Femur (tissue), 1 donor: Measurements from ENCODE around the gene CPA1.
A peak's percentile ranks its signal among the peaks of the same experiment; 100 is the strongest.

Experiments used
- DNase-seq: peaks from one replicate; pipeline ENCODE4 v3.0.0-alpha.2; 2017

The CPA1 gene

DNA sequence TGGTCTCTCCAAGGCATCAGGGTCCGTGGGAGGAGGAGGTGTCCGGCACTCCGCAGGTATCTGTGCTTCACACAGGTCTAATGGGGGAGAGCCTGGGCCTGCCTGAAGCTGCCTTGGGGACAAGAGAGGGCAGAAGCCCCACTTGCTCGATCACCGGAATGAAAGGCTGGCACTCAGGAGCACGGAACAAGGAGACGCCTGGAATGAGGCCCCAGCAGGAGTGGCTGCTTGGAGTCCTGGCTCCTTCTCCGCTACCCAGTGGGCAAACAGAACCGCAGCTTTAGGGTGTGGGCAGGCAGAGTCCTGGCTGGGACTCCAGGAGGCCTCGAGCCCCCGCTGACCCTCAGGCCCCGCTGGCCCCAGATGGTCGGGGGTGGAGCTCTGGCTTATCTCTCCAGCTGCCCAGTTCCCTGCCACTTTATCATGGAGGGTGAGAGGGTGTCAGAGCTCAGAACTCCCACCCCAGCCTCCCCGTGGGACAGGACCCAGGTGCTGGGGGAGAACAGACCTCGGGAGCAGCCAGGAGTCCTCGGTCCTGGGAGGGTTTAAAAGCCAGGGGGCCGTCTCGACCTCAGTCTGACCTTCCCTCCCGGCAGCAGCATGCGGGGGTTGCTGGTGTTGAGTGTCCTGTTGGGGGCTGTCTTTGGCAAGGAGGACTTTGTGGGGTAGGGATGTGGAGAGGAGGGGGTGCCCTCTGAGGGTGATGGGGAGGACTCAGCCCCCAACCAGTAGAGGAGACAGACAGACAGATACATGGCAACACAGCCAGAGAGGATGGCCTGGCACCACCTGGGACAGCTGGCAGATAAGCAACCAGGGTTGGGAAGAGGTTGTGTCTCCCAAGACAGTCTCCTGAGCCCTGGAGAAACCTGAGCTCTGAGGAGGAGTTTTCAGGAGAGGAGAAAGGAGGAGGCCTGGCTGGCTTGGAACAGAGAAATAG lies at the start of gene CPA1:
CPA1 (plus strand) TSS at position 574 of the 940 bp plus-strand sequence; CDS start at position 601, 27 bp downstream.
- peak; percentile 69 for DNase-seq

- DNase-seq = no peak
These were observed 47.8 kb upstream of the CPA1 start for GRCh38 chr7:130332259-130333053.

- DNase-seq = no peak
These were observed 46.5 kb upstream of the CPA1 start for GRCh38 chr7:130333832-130334231.

DNA sequence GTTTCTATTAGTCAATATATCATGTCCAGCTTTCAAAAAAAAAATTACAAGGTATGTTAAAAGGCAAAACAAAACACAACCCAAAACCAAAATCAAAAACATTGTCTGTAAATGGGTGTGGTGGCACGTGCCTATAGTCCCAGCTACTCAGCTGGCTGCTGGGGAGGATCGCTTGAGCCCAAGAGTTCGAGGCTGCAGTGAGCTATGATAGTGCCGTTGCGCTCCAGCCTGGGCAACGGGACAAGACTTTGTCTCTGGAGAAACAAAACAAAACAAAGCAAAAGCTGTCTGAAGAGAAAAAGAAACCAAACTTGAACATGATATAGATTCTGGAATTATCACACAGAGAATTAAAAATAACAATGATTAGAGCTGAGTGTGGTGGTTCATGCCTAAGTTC lies 46.0 kb upstream of the CPA1 start:
- DNase-seq = peak; percentile 79

DNA sequence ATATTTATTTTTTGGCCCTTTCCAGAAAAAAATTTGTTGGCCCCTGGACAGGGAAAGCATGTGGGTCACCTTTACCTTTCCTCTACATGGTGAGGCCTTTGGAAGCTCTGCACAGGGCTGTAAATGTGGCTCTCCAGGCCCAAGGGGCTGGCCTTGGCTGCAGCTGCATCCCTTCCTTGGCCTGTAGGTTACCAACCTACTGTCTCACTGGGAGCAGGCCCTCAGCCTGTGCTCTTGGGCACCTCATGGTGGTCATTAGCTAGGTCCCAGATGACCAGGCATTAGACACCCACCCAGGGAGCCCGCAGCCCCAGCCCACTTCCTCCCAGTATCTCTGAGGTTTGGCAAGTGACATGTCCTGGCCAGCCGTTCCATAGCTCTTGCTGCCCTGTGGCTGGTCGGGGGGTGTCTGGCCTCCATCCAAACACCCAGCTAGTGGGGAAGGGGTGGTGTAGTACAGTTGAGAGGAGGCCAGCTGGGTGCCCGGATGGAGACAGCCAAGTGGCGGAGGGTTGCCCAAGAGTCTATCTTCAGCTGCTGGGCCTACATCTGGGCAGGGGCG lies 42.8 kb upstream of the CPA1 start:
- no peak for DNase-seq

DNA sequence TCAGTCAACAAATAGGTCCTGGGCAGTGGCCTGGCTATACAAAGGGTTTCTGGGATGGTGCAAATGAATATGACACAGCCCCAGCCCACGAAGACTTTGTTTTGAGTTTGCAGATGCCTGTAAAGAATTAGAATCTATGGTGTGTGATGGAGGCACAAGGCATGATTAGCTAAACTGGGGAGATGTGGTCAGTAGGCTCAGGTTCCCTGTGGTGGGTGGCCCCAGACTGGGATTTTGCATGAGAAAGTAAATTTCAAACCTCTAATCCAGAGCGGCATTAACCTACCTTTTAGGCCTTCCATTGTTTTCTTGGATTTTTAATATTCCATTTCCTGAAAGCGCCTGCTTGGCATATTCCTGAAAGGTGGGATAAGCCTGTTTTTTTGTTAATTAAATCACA lies 42.1 kb upstream of the CPA1 start:
- DNase-seq = no peak

DNA sequence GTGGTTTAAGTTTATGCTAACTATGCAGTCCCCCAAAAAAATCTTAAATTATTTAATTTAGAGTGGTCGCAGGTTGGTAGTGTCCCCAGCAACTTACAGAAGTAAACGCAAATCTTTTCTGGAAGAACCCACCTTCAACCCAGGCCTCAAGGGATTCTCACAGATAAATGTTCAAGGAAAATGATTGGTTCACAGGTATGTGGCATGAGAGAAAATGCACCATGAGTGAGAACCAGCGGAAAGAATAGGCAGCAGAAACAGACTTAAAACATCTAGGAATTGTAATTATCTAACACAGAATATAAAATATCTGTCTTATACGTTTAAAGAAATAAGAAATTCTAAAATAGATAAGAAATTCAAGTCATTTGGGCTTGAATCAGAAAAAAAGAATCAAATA lies 38.4 kb upstream of the CPA1 start:
- DNase-seq = no peak

DNA sequence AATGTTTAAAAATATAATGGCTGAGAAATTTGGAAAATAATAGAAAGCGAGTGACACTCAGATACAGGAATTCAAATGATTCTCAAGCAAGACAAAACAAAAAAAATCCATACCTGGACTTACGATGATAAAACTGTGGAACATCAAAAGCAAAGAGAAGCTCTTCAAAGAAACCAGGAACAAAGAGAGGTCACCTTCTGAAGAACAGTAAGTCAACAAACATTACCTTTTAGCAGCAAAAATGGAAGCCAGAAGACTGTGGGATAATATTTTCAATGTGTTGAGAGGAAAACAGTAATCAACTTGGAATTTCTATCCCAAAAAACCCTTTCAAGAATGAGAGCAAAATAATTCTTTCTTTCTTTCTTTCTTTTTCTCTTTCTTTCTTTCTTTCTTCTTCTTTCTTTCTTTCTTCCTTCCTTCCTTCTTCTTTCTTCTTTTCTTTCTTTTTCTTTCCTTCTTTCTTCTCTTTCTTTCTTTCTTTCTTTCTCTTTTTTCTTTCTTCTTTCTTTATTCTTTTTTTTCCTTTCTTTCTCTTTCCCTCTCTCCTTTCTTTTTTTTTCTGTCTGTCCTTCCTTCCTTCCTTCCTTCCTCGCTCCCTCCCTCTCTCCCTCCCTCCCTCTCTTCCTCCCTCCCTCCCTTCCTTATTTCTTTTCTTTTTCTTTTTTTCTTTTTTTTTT lies 37.5 kb upstream of the CPA1 start:
- DNase-seq = no peak

DNA sequence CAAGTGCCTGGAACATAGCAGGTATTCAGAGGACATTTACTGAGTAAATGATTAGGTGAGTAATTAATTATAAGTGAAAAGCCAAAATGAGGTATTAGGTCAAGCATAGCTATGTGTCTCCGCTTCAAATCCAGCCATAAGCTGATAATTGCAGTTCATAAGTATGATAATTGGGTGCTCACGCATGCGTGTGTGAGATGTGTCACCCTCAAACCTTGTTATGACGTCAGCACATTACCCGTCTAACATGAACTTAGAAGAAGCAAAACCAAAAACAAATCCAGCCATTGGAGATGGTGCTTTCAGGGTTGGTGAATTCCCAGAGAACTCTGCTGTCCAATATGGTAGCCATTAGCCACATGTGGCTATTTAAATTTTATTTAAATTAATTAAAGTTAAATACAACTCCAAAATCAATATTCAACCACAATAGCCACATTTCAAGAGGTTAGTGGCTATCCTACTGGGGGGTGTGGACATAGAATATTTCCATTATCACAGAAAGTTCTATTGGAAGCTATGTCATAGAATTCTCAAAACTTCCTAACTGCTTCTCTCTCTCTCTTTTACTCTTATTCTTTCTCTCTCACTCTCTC lies 35.9 kb upstream of the CPA1 start, which contains the start of gene CPA5:
CPA5 (plus strand) TSS at position 546 of the 596 bp plus-strand sequence. CDS start 1,670 bp downstream, outside the sequence.
- DNase-seq = no peak

GRCh38 chr7:130345136-130345535 lies 35.2 kb upstream of the CPA1 start:
- peak; percentile 62 for DNase-seq

DNA sequence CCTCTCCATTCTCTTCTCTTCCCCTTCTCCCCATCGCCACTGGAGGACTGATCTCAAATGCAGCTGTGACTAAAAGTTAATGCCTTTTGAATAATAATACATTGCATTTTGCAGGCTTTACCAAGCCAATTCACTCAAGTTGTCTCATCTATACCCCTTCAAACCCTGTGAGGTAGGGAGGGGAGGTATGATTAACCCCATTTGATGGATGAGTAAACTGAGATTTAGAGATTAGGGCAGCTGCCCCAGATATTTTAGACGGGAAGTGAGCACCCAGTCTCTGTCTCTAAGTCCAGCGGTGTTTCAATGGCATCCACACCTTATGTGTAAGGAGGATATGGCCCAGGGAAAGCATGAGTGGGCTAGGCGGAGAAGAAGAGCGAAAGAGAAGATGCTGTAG lies 34.6 kb upstream of the CPA1 start:
- DNase-seq = no peak

DNA sequence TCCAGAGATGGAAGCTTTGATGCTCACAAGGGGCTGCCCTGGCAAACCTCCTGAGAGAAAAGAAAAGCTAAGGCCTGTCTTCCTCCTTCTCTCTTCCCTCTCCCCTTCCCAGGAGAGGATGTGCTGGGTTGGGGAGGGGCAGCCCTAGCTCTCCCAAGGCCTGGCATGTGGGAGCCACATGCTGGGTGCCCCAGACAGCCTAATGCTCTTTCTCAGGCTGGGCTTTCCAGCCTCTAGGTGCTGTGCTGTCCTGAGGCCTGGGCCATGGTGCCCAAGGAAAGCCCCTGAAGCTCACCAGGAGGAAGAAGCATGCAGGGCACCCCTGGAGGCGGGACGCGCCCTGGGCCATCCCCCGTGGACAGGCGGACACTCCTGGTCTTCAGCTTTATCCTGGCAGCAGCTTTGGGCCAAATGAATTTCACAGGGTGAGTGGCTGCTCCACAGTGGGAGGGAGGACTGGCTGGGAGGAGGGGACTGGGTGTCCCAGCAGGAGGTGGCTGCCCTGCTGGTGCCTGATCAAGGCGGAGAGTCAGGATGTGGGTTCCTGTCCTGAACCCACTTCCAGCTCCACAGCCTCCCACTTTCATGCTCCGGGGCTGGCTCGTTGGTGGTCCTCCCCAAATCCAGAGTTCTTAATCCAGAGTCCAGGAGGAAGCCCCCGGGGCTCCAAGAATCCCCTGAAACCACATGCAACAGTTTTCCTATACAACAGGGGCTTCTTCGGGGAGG lies 34.0 kb upstream of the CPA1 start:
- DNase-seq = no peak

GRCh38 chr7:130346941-130347340 lies 33.4 kb upstream of the CPA1 start:
- DNase-seq = no peak

GRCh38 chr7:130349911-130350782 lies 30.1 kb upstream of the CPA1 start:
- no peak for DNase-seq

DNA sequence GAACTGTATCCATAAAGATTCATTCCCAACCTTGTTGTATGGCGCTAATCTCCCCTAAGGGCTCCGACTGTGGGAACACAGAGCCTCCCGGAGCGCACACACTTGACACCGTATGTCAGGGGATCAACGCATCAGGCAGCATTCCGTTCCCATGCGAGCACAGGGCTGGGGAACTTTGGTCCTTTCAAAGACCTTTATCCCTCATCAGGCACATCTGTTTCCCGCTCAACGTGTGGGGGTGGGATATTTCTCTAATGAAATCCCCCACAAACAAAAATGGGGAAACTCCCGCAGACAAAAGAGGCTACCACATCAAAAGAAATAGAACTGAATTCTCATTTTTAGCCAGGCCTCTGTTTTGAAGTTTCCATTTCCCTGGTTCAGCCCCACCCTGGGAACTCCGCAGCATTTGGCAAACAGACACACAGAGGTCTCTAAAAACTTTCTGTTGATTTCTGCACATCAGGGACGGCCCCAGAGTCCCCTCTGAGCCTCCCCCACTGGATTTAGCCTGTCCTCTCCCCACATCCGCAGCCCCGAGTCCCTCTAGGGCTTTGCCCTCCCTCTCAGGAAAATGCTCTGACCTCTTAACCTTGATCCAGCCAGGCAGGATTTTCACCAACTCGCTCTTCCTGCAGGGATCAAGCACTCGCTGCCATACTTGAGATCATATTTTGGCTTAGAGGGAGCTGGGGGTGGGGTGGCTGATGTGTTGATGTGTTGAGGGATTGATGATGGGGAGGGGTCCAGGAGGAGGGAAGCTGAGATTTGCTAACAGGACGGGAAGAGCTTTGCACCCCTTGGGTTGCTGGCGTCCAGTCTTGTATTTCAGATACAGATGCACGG lies 29.1 kb upstream of the CPA1 start:
- peak; percentile 87 for DNase-seq

- DNase-seq = no peak
These were observed 28.6 kb upstream of the CPA1 start for GRCh38 chr7:130351791-130352090.

- no peak for DNase-seq
These were observed 27.9 kb upstream of the CPA1 start for GRCh38 chr7:130352194-130353074.

DNA sequence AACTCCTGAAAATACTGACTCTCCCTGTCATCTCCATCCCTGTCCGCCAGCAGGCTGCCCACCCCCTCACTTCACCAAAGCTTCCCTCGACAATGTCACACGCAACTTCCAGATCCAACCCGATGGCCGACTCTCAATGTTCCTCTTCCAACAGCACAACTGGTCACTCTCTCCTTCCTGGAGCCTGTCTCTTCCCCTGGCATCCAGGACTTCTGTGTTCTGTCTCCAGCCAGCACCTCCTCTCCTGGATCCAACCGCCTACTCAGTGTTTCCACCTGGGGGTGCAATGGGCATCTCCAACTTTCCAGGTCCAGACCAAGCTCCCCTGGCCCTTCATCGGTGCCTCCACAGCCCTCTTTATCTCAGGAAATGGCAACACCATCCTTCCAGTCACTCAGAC lies 27.1 kb upstream of the CPA1 start:
- DNase-seq = no peak
